IMR-90 (cell line): ENCODE data around the gene TTC38. TPM values are rescaled to one million over a fixed set of nuclear protein-coding genes. Genes with fewer than 3 reads are reported as not detected.

Experiments
- ATAC-seq: fragments of 200-7000 bp; cut with Tn5 transposase; 2 replicates; pipeline ENCODE4 v1.9.1; 2020; ENCODE audit warnings: low read depth, mild to moderate bottlenecking, moderate library complexity
- BruUV-seq: library from RNA; stranded (reverse); fragments of 400-500 nt; replicated peaks from 2 replicates; lab custom pipeline; 2021; lab: Mats Ljungman, UMichigan
- CTCF ChIA-PET: fragments of 300-600 bp; formaldehyde crosslinking; extraction: SDS; loops from one replicate; lab custom pipeline; 2021; ENCODE audit warnings: antibody characterized with exemption; lab: Yijun Ruan, JAX
- POLR2A ChIA-PET: fragments of 300-600 bp; sonication (Branson Sonifier 250); formaldehyde crosslinking; loops from one replicate; lab custom pipeline; 2022; ENCODE audit warnings: antibody characterized with exemption; ENCODE audit not compliant: unreplicated experiment; lab: Charles Lee
- DNase-seq: peaks from one replicate; pipeline ENCODE4 v3.0.0; 2013
- H2AFZ ChIP-seq: replicated peaks from 2 replicates; pipeline ENCODE3; 2013; ENCODE audit warnings: low read length, mild to moderate bottlenecking; ENCODE audit not compliant: poor library complexity
- H2AK5ac ChIP-seq: 2 replicates; pipeline ENCODE4 v1.6.1; 2013; ENCODE audit warnings: low read depth, low read length, inconsistent platforms
- H2AK9ac ChIP-seq: replicated peaks from 2 replicates; pipeline ENCODE3; 2013; ENCODE audit warnings: mild to moderate bottlenecking, low read depth, low read length, moderate library complexity; ENCODE audit not compliant: poor library complexity
- H2BK120ac ChIP-seq: 2 replicates; pipeline ENCODE4 v1.6.1; 2013; ENCODE audit warnings: low read depth, low read length, inconsistent platforms
- H2BK15ac ChIP-seq: 3 replicates; pipeline ENCODE4 v1.6.1; 2013; ENCODE audit warnings: low read depth, low read length, inconsistent platforms
- H2BK20ac ChIP-seq: 2 replicates; pipeline ENCODE4 v1.6.1; 2013; ENCODE audit warnings: low read depth, mild to moderate bottlenecking, inconsistent platforms, low read length, moderate library complexity
- H2BK5ac ChIP-seq: 2 replicates; pipeline ENCODE4 v1.6.1; 2013; ENCODE audit warnings: mild to moderate bottlenecking, low read depth, low read length, inconsistent platforms; ENCODE audit not compliant: poor library complexity, severe bottlenecking
- H3K14ac ChIP-seq: replicated peaks from 2 replicates; pipeline ENCODE4 v1.6.1; 2013; ENCODE audit warnings: low read depth, low read length, inconsistent platforms
- H3K18ac ChIP-seq: 2 replicates; pipeline ENCODE4 v1.6.1; 2013; ENCODE audit warnings: low read depth, low read length, control low read depth
- H3K23ac ChIP-seq: 2 replicates; pipeline ENCODE4 v1.6.1; 2013; ENCODE audit warnings: low read depth, low read length, inconsistent platforms
- H3K27ac ChIP-seq: 2 replicates; pipeline ENCODE4 v1.5.1; 2013; ENCODE audit warnings: mild to moderate bottlenecking, control low read depth, low read length; ENCODE audit not compliant: insufficient read depth
- H3K27me3 ChIP-seq: 2 replicates; pipeline ENCODE4 v1.6.1; 2013; ENCODE audit warnings: low read length; ENCODE audit not compliant: control insufficient read depth, insufficient read depth
- H3K36me3 ChIP-seq: 2 replicates; pipeline ENCODE4 v1.6.1; 2013; ENCODE audit warnings: low read length, mixed read lengths; ENCODE audit not compliant: control insufficient read depth, insufficient read depth
- H3K4ac ChIP-seq: 2 replicates; pipeline ENCODE4 v1.6.1; 2013; ENCODE audit warnings: low read depth, low read length, inconsistent platforms
- H3K4me1 ChIP-seq: 2 replicates; pipeline ENCODE4 v1.6.1; 2013; ENCODE audit warnings: low read length, mixed read lengths; ENCODE audit not compliant: control insufficient read depth, insufficient read depth
- H3K4me2 ChIP-seq: 2 replicates; pipeline ENCODE4 v1.6.1; 2013; ENCODE audit warnings: low read depth, mild to moderate bottlenecking, control low read depth, low read length, moderate library complexity
- H3K4me3 ChIP-seq: 2 replicates; pipeline ENCODE4 v1.5.1; 2013; ENCODE audit warnings: low read depth, mild to moderate bottlenecking, control low read depth, low read length, moderate library complexity; ENCODE audit not compliant: insufficient read depth
- H3K56ac ChIP-seq: 2 replicates; pipeline ENCODE4 v1.6.1; 2013; ENCODE audit warnings: low read length, inconsistent platforms; ENCODE audit not compliant: insufficient read depth; ENCODE audit errors: extremely low read depth
- H3K79me1 ChIP-seq, 2 experiments: 2 replicates each; pipeline ENCODE4 v1.6.1; 2013; ENCODE audit warnings: low read length in 2 of 2, inconsistent platforms in 1 of 2, low read depth in 1 of 2
- H3K9ac ChIP-seq: 2 replicates; pipeline ENCODE4 v1.6.1; 2013; ENCODE audit warnings: low read depth, low read length, control low read depth
- H3K9me1 ChIP-seq: 2 replicates; pipeline ENCODE4 v1.6.1; 2013; ENCODE audit warnings: low read length, inconsistent platforms; ENCODE audit not compliant: insufficient read depth
- H3K9me3 ChIP-seq: 2 replicates; pipeline ENCODE4 v1.6.1; 2013; ENCODE audit warnings: low read length; ENCODE audit not compliant: control insufficient read depth, insufficient read depth
- H4K20me1 ChIP-seq: 2 replicates; pipeline ENCODE4 v1.6.1; 2013; ENCODE audit warnings: low read length, inconsistent platforms; ENCODE audit not compliant: insufficient read depth
- H4K5ac ChIP-seq: 2 replicates; pipeline ENCODE4 v1.6.1; 2013; ENCODE audit warnings: mild to moderate bottlenecking, low read depth, low read length, control low read depth
- H4K8ac ChIP-seq, 2 experiments: 2 replicates each; pipeline ENCODE4 v1.6.1; 2013; ENCODE audit warnings: low read depth in 2 of 2, low read length in 2 of 2, control low read depth in 1 of 2, inconsistent platforms in 1 of 2
- H4K91ac ChIP-seq: 2 replicates; pipeline ENCODE4 v1.6.1; 2013; ENCODE audit warnings: low read depth, low read length, inconsistent platforms; ENCODE audit not compliant: insufficient read depth
- BHLHE40 ChIP-seq: fragments of 150-350 bp; IDR thresholded peaks from 2 replicates; pipeline ENCODE4 v1.6.1; 2016; ENCODE audit warnings: mild to moderate bottlenecking, low read depth, low read length
- CEBPB ChIP-seq: IDR thresholded peaks from 2 replicates; pipeline ENCODE4 v1.6.1; 2012; ENCODE audit warnings: low read depth, low read length, improper control_type of control experiment
- CHD1 ChIP-seq: IDR thresholded peaks from 2 replicates; pipeline ENCODE4 v1.6.1; 2012; ENCODE audit warnings: low read depth, low read length, improper control_type of control experiment
- FOS ChIP-seq: fragments of 150-350 bp; IDR thresholded peaks from 2 replicates; pipeline ENCODE4 v1.6.1; 2016; ENCODE audit warnings: low read depth, low read length
- MAFK ChIP-seq: IDR thresholded peaks from 2 replicates; pipeline ENCODE4 v1.6.1; 2012; ENCODE audit warnings: low read depth, low read length, improper control_type of control experiment
- MAZ ChIP-seq: IDR thresholded peaks from 2 replicates; pipeline ENCODE4 v1.6.1; 2012; ENCODE audit warnings: low read depth, mild to moderate bottlenecking, low read length, improper control_type of control experiment, moderate library complexity, borderline replicate concordance
- MXI1 ChIP-seq: IDR thresholded peaks from 2 replicates; pipeline ENCODE4 v1.6.1; 2012; ENCODE audit warnings: low read depth, mild to moderate bottlenecking, low read length, moderate library complexity, borderline replicate concordance
- NFE2L2 ChIP-seq: fragments of 150-350 bp; IDR thresholded peaks from 2 replicates; pipeline ENCODE4 v1.6.1; 2016; ENCODE audit warnings: low read depth, mild to moderate bottlenecking, low read length
- POLR2A ChIP-seq: IDR thresholded peaks from 2 replicates; pipeline ENCODE4 v1.6.1; 2012; ENCODE audit warnings: mild to moderate bottlenecking, low read depth, low read length
- RAD21 ChIP-seq: IDR thresholded peaks from 2 replicates; pipeline ENCODE4 v1.6.1; 2012; ENCODE audit warnings: low read length, improper control_type of control experiment
- RCOR1 ChIP-seq: IDR thresholded peaks from 2 replicates; pipeline ENCODE4 v1.6.1; 2012; ENCODE audit warnings: mild to moderate bottlenecking, low read length, improper control_type of control experiment; ENCODE audit not compliant: insufficient replicate concordance
- SMC3 ChIP-seq: fragments of 150-350 bp; IDR thresholded peaks from 2 replicates; pipeline ENCODE4 v1.6.1; 2016; ENCODE audit warnings: low read depth, mild to moderate bottlenecking, antibody characterized with exemption, low read length, moderate library complexity
- WGBS, 2 experiments: methylation state at CpG; one replicate each; pipeline versions ENCODE4 v1.1.5 to v1.1.7; 2013; ENCODE audit warnings: missing lambda C conversion rate in 2 of 2; ENCODE audit not compliant: insufficient read length in 1 of 2; ENCODE audit errors: extremely low coverage in 2 of 2; 5-methylcytosine and 5-hydroxymethylcytosine counted together
- dilution Hi-C: fragments of 300-500 bp; cut with HindIII; formaldehyde crosslinking; loops from one replicate; pipeline ENCODE4 v1.14.3; 2018; ENCODE audit warnings: low sequenced_read_pairs; ENCODE audit not compliant: unreplicated experiment
- in situ Hi-C: fragments of 300-500 bp; cut with MboI; formaldehyde crosslinking; loops from 3 replicates; pipeline ENCODE4 v1.14.3; 2019; ENCODE audit warnings: low sequenced_read_pairs, inconsistent platforms, mixed read lengths
- intact Hi-C: fragments of 100-400 bp; cut with micrococcal nuclease; formaldehyde crosslinking; loops from 2 replicates; pipeline ENCODE4 v1.10.0; 2022
- polyA plus RNA-seq, 3 experiments: library from polyadenylated mRNA; depleted of rRNA; stranded (reverse); fragments of >200 nt; gene quantifications; 2 replicates each; pipeline ENCODE4 v1.2.3, GENCODE V29; 2012; ENCODE audit warnings: low replicate concordance in 1 of 3
- total RNA-seq: library from RNA; depleted of rRNA; stranded (reverse); fragments of >200 nt; gene quantifications from 2 replicates; pipeline ENCODE4 v1.2.3, GENCODE V29; 2012
- TF ChIP-seq, protein P1 (sequence below): conservative IDR thresholded peaks from 2 replicates; pipeline ENCODE4 v1.5.1; 2012; ENCODE audit warnings: mild to moderate bottlenecking, low read depth, low read length, improper control_type of control experiment
- TF ChIP-seq, protein P2 (sequence below): fragments of 150-350 bp; IDR thresholded peaks from 2 replicates; pipeline ENCODE4 v1.6.1; 2017; ENCODE audit warnings: mild to moderate bottlenecking, antibody characterized with exemption, low read length, low read depth
- TF ChIP-seq, protein P3 (sequence below): fragments of 150-350 bp; IDR thresholded peaks from 2 replicates; pipeline ENCODE4 v1.6.1; 2016; ENCODE audit warnings: low read depth, mild to moderate bottlenecking, low read length, moderate library complexity, borderline replicate concordance

Gene TTC38
- total and polyA plus RNA-seq, 2 of the 4 experiments (the other 2 are of a cell fraction) = 43.6 to 52.3 TPM

DNA sequence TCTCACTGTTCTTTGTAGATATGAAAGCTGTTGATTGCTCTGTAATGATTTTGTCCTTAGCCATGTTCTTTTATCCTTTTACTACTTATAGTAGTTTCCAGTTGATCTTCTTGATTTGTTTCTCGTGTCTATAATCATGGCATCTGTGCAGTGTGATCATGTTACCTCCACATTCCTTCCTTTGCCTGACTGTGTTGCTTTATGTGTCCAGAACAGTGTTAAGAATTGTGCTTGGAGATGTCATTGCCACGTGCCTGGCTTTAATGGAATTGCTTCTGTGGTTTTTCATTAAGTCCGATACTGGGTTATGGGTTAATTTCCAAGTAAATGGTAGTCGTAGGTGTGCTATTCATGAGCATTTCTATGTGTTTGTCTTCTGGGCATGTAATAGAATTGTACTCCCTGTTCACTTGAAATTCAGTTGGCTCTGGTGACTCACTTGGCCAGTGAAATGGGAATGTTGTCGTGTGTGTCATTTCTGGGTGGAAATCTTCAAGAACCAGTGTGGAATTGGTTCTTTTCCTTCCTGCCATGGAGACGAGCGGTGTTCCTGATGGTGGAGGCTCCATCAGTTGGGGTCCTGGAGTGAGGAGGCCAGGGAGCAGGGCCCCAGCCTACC lies 35.6 kb downstream of the TTC38 start:
- WGBS, 2 experiments = 100% methylated on average over 2 of the region's 7 CpGs; no CpG with 5 or more reads in 1 of the 2 experiments
- Histone ChIP-seq H2BK15ac (no peak overlapping the region), H3K18ac (no peak overlapping the region), H3K9me1 (peaks cover 15% of the 10 kb centered on the region; the same call in 1 of the 2 replicates), H3K9ac (no peak overlapping the region), H3K36me3 (no peaks in the 10 kb centered on the region), H3K27me3 (no peaks in the 10 kb centered on the region), H3K27ac (no peak overlapping the region), H3K14ac (no peak overlapping the region; the same call in 1 of the 2 replicates), H2BK5ac (peak overlapping the region; percentile 23), H3K4ac (no peak overlapping the region), H4K91ac (no peak overlapping the region), H4K20me1 (peaks cover 9% of the 10 kb centered on the region; the same call in 1 of the 2 replicates), H2BK20ac (no peak overlapping the region), H4K8ac (peak overlapping the region in 1 of 2 experiments; percentile 14; a peak in 1 of 4 replicates), H3K4me2 (no peak overlapping the region), H3K4me1 (peaks cover 3% of the 10 kb centered on the region; the same call in 1 of the 2 replicates), H2BK120ac (no peak overlapping the region), H4K5ac (no peak overlapping the region), H2AK9ac (no peak overlapping the region), H2AFZ (peak overlapping the region; percentile 84), H3K4me3 (no peak overlapping the region), H2AK5ac (no peak overlapping the region), H3K56ac (no peak overlapping the region), H3K23ac (peak overlapping the region; percentile 28; the same call in 1 of the 2 replicates), H3K79me1 (peaks cover 27 to 57% of the 10 kb centered on the region in 2 experiments), H3K9me3 (no peaks in the 10 kb centered on the region)
- no TSS peak for BruUV-seq
- DNase-seq (peak; percentile 65), ATAC-seq (peak; percentile 48; the same call in 1 of the 2 replicates)
- ChIA-PET CTCF (interaction anchor here (0.6 kb wide), 1 partner anchor 10 kb away, joined by 3 read pairs; no protein-coding TSS in a partner anchor), POLR2A (no interaction called here)
- in situ Hi-C loops (no loop called here), dilution Hi-C loops (no loop called here), intact Hi-C loops (no loop called here)
- TF ChIP-seq BHLHE40 = no peak
- TF ChIP-seq, protein P1, sequence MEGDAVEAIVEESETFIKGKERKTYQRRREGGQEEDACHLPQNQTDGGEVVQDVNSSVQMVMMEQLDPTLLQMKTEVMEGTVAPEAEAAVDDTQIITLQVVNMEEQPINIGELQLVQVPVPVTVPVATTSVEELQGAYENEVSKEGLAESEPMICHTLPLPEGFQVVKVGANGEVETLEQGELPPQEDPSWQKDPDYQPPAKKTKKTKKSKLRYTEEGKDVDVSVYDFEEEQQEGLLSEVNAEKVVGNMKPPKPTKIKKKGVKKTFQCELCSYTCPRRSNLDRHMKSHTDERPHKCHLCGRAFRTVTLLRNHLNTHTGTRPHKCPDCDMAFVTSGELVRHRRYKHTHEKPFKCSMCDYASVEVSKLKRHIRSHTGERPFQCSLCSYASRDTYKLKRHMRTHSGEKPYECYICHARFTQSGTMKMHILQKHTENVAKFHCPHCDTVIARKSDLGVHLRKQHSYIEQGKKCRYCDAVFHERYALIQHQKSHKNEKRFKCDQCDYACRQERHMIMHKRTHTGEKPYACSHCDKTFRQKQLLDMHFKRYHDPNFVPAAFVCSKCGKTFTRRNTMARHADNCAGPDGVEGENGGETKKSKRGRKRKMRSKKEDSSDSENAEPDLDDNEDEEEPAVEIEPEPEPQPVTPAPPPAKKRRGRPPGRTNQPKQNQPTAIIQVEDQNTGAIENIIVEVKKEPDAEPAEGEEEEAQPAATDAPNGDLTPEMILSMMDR = no peak
- TF ChIP-seq RAD21 = no peak
- TF ChIP-seq MAFK = no peak
- TF ChIP-seq POLR2A = no peak
- TF ChIP-seq FOS = no peak
- no peak for TF ChIP-seq NFE2L2
- TF ChIP-seq RCOR1 = no peak
- TF ChIP-seq CEBPB = no peak
- TF ChIP-seq MAZ = no peak
- TF ChIP-seq SMC3 = no peak
- TF ChIP-seq, protein P2, sequence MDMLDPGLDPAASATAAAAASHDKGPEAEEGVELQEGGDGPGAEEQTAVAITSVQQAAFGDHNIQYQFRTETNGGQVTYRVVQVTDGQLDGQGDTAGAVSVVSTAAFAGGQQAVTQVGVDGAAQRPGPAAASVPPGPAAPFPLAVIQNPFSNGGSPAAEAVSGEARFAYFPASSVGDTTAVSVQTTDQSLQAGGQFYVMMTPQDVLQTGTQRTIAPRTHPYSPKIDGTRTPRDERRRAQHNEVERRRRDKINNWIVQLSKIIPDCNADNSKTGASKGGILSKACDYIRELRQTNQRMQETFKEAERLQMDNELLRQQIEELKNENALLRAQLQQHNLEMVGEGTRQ = no peak
- TF ChIP-seq MXI1 = no peak
- TF ChIP-seq, protein P3, sequence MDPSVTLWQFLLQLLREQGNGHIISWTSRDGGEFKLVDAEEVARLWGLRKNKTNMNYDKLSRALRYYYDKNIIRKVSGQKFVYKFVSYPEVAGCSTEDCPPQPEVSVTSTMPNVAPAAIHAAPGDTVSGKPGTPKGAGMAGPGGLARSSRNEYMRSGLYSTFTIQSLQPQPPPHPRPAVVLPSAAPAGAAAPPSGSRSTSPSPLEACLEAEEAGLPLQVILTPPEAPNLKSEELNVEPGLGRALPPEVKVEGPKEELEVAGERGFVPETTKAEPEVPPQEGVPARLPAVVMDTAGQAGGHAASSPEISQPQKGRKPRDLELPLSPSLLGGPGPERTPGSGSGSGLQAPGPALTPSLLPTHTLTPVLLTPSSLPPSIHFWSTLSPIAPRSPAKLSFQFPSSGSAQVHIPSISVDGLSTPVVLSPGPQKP = no peak
- TF ChIP-seq CHD1 = no peak
